NCI-H510A (cell line): ENCODE measurements around the gene PIH1D1.
"Not testable (repeated sequence)": the region's sequence is repeated elsewhere in the genome, so short reads cannot be mapped to it uniquely, and the experiment has no call there.

Source experiments
- DNase-seq: peaks from one replicate; lab custom pipeline; 2025; lab: John Stamatoyannopoulos, UW

PIH1D1 gene

DNA sequence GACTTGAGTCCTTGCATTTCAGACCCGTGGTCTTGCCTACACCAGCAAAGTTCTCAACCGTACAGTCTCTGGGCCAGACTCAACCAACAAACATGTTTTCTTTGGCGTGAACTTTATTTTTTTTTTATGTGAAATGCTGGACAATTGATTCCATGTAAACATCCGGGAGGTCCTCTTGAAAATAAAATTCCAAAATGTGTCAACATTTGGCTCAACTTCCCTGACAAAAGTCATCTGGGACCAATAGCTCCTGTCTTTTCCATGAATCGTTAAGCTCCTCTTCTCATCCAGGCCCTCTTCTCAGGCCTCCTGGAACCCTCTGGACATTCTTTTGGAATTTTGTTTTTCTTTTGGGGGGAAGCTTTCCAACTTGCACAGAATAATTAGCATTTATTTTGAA lies 4.2 kb upstream of the PIH1D1 start:
- no peak for DNase-seq

DNA sequence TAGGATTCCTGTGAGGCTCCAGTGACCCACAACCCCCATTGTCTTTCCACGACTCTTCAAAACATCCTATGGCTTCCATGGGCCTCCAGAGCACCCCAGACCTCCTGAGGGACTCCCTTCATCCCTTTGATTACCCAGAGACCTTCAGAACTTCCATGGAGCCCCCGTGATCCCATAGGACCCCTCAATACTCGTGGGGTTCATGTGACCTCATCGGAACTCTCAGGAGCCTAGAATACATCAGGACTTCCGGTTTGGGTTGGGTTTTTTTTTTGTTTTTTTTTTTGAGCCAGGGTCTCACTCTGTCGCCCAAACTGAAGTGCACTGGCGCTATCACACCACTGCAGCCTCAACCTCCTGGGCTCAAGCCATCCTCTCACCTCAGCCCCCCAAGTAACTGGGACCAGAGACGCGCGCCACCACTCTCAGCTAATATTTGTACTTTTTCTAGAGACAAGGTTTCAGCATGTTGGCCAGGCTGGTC lies 2.2 kb upstream of the PIH1D1 start:
- no peak for DNase-seq

DNA sequence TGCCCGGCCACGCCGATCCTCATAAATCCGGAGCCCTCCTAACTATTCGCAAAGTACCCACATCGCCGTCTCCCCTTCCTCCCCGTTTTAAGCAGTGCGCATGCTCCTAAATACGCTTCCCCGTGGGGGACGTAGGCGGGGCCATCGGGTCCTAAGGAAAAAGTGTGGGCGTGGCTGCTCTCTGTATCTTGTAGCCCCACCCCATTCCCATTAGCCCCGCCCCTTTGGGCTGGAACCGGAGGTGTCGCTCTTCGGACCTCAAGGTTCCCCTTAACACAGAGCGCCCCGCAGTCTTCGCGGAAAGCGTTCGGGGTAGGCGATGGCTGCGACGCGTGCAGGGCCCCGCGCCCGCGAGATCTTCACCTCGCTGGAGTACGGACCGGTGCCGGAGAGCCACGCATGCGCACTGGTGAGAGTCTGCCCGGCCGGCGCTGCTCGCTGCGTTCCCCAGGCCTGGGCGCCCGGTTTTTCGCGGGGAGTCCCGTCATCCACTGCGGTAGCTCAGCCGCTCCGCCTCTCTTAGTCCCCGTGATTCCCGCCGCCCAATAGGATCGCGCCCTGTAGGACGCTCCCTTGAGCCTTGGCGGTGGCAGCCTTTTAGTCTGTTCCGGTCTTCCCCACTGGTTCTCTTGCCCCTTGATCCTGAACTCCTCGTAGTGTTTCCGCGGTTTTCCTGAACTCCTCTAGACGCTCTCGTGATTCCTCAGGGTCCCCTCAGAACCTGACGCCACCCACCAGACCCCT lies 1.6 kb upstream of the PIH1D1 start, which contains the start of gene ALDH16A1:
TSS of gene ALDH16A1 (plus strand) at position 213 of the 744 bp plus-strand sequence. CDS start at position 320, 107 bp downstream.
- DNase-seq: peak; percentile 95

DNA sequence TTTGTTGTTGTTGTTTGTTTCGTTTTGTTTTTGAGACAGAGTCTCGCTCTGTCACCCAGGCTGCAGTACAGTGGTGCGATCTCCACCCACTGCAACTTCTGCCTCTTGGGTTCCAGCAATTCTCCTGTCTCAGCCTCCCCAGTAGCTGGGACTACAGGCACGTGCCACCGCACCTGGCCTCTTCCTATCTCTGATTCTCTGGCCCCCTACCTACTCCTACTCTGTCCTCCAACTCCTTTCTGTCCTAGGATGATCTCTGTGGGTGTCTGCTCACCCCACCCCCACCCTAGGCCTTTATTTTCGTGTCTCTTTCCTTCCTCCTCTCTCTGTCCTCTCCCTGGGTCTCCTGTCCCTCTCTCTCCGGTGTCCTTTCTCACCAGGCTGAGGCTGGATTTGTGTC lies 1.2 kb downstream of the PIH1D1 start:
- DNase-seq: no peak

DNA sequence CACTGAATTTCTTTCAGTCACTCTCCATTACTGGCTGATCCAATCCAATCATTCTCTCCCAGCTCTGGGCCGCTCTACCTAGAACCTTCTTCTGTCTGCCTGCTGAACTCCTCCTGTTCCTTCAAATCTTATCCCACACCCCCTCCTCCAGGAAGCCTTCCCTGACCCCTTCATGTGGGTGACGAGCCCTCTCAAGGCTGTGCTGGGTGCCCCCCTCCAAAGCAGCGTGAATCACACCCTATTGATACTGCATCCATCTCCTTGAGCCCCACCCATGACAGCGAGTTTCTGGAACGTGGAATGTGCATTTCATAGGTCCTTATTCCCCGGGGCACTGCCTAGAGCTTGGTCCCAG lies 3.2 kb downstream of the PIH1D1 start:
- no peak for DNase-seq

DNA sequence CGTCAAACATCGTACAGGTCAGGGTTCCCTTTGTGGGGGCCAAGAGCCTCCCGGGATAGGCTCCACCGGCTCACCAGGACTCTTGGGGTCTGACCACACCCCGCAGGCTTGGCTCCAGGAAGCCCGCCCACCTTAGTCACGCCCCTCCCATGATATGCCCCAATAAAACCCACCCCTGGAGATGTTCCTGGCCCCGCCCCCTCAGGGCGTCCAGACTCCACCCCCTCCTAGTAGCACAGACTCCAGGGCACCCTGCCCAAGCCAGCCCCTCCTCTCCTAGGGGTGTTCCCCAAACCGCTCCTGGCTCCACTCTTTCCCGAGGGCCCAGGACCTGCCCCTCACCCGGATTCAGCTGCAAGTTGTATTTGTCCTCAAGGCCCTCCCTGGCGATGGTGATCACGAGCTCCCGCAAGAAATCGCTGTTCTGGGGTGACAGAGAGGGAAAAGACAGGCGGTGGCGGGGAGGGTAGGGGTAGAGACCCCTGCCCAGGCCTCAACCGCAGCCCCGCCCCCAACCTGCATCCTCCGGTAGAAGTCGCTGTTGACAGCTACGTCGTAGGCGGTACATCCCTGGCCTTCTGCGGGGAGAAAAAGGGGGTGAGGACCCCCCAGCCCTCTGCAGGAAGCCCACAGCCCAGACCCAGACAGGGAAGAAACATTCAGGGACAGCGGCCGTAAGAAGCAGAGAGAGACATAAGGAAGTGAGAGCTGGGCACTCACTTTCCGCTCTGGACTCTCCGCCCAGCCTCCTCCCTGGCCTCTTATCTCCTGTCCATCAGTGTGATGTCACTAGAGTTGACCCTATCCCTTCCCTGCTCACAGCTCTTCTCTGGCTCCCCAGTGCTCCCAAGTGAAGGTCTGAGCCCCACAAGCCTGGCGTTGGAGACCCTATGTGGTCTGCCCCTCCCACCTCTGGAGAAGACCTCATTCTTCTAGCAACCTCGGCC lies 3.9 kb downstream of the PIH1D1 start:
- DNase-seq: no peak

DNA sequence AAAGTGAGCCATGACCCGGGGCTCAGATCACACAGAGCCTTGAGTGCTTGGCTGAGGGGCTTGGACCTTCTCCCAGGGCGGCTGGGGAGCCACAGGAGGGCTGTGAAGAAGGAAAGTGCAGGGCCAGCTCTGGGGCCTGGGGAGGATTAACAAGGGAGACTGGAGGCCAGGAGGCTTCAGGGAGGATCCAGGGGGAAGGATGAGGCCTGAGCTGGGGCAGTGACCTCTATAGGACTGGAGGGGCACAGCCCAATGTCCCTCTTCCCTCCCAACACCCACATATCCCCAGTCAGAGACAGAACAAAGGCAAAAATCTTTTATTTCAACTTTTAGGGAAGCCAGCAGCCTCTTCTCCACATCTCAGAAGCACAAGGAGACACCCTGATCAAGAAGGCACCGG lies 5.6 kb downstream of the PIH1D1 start:
- DNase-seq: no peak

DNA sequence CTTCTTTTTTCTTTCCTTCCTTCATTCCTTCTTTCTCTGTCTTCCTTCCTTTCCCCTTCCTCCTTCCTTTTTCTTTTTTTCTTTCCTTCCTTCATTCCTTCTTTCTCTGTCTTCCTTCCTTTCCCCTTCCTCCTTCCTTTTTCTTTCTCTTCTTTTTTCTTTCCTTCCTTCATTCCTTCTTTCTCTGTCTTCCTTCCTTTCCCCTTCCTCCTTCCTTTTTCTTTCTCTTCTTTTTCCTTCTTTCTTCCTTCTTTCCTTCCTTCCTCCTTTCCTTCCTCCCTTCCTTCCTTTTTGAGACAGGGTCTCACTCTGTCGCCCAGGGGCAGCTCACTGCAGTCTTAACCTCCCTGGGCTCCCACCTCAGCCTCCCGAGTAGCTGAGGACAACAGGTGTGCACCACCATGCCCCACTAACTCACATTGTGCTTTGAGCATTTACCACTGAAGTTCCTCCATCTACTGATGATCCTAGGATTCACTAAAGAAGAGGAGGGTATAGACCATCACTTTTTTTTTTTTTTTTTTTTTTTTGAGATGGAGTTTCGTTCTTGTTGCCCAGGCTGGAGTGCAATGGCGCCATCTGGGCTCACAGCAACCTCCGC lies 7.4 kb downstream of the PIH1D1 start:
- not testable (repeated sequence) for DNase-seq

DNA sequence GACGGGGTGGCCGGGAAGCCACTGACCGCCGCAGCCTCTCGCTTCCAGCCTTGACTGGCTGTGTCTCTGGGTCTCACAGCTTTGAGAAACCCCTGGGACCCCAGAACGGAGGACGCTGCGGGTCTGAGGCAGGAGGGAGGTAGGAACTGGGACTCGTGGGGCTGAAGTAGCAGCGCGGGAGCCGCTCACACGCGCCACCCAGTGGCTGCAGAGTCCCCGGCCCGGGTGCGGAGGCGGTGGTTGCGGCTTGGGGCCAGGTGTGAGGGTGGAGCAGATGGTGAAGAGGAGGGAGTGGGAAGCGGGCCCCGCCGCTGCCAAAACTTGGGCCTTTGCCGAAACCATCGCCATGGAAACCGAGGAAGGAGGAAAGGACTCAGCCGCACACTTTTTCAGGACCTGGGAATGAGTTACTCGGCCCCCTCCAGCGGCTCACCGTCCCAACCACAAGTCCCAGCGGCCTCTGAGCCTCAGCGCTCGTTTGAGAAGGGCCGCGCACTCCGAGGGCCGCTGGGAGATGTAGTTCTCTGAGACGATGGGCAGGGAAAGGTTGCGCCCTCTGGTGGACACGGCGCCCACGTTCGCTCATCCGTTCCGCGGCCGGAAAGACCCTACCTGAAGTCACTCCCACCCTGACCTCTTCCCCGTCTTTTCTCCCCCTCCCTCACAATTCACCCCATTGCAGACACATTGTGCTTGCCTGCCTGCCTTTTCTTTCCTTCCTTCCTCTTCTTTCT lies 8.1 kb downstream of the PIH1D1 start:
- DNase-seq: peak; percentile 88

DNA sequence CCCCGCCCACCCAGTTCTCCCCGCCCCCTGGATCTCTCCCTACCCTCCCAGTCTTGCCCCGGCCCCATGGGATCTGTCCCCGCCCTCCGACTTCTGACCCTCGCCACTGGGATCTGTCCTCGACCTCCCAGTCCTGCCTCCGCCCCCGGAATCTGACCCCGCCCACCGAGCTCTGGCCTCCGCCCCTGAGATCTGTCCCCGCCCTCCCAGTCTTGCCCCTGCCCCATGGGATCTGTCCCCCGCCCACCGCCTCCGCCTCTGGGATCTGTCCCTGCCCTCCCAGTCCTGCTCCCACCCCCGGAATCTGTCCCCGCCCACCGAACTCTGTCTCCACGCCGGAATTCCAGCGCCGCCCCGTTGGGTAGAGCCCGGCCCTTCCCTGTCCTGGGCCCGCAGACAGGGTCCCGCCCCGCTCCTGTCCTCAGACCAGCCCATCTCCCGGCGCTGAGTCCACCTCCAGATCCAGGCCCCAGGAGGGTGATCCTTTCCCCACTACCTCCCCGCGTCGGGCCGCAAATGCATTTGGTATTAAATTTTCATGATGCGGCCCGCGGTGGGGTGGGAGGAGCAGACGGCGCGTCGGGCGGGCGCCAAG lies 8.7 kb downstream of the PIH1D1 start:
- peak; percentile 40 for DNase-seq

DNA sequence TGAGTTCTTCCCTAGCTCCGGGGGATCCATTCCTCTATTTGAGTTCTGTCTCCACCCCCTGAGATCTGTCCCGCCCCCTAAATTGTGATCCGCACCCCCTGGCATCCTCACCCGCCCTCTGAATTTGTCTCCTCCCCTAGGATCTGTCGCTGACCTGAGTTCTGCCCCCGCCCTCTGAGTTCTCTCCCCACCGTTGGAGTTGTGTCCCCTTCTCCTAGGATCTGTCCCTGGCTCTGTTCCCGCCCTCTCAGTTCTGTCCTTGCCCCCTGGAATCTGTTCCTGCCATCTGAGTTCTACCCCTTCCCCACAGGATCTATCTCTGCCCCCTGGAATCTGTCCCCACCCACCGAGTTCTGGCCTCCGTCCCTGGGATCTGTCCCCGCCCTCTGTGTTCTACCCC lies 9.3 kb downstream of the PIH1D1 start:
- DNase-seq: no peak

DNA sequence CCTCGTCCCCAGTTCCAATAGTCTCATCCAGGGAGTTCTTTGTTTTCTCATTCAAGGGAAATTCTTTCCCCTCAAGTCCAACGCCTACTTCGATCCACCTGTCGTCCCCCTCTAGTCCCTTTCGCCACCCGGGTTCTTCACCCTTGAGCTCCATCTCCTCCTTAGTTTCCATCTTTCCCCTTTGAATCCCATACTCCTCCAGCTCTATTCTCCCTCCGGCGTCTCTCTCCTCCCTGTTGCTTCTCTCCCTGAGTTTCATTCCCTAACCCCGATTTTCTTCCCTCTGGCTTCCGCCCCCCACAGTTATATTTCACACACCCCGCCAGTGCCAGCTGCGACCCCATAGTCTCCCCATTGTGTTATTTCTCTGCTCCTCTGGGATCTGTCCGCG lies 9.7 kb downstream of the PIH1D1 start:
- no peak for DNase-seq

DNA sequence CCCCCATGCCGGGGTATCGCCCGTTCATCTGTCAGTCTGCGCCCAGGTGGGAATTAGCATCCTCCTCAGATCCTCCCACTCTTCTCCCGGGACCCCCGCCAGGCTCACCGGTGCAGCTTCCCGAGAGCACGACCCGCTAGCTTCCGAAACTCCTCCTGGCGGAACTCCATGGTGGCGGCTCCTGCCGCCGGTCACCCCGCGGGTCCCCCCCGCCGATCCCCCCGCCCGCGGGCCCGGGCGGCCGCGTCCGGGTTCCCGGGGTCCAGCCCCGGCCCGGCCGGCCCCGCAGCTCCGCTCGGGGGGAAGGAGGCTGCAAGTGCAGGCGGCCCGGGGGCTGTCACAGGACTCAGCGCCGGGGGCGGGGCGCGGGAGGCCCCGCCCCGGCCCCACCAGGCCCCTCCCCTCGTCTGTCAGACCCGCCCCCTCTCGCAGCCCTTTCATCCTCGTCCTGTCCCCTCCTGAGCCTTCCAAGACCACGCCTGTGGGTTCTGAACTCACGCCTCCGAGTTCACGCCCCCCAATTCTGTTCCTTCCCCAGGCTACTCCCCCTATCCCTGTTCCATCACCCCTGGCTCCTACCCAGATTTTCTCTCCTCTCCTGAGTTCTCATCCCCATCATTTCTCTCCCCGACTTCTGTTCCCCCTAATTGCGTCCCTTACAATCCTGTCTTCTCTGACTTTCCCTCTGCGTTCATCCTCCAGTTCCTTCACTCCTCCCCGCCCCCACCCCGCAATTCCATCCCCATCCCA lies 10.2 kb downstream of the PIH1D1 start, which contains the start of gene SLC17A7:
TSS of gene SLC17A7 (minus strand) at position 318 of the 750 bp plus-strand sequence. CDS start at position 170, 148 bp downstream.
- no peak for DNase-seq

DNA sequence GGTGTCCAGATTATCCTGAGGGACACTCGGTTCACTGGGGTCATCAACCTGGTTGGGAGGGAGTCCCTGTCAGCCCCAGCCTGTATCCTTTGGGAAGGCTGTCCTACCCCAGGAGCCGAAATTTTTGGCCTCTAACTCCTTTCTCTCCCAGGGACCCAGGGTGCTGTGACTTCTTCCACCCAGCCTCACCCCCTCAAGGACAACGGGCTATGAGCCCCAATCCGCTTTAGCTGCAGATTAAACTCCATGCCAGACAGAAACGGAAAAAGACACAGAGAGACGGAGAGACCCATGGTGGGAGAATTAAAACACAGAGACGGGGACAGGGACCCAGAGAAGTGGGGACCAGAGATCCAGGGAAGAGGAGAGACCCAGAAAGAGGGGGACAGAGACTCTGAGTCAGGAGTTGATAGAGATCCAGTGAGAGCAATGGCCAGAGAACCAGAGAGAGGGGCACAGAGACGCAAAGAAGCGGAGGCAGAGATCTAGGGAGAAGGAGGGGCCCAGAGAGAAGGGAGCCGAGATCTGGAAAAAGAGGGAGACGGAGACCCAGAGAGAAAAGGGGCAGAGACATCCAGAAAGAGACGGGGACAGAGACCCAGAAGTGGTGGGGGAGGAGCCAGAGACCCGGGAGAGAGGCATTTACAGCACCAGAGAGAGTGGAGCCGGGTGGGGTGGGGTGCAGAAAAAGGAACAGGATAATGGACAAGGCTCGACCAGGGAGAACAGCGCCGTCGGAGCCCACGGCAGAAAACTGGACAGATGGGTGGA lies 11.0 kb downstream of the PIH1D1 start:
- DNase-seq: no peak

DNA sequence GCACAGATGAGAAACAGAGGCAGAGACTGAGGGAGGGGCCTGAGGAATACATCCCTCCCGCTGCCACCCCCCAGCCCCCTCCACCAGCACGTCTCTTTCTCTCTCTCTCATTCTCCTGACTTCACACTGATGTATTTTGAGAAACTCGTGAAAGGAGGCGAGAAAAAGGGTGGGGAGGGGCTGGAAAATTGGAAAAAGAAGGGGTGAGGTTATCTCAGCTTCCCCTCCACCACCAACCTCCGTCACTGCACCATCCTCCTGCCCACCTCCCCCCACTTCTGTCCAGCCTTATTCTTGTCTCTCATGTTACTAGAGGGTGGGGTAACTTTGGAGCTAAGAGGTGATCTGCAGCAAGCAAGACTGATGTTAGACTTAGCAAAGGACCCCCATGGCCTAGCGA lies 11.8 kb downstream of the PIH1D1 start:
- no peak for DNase-seq

DNA sequence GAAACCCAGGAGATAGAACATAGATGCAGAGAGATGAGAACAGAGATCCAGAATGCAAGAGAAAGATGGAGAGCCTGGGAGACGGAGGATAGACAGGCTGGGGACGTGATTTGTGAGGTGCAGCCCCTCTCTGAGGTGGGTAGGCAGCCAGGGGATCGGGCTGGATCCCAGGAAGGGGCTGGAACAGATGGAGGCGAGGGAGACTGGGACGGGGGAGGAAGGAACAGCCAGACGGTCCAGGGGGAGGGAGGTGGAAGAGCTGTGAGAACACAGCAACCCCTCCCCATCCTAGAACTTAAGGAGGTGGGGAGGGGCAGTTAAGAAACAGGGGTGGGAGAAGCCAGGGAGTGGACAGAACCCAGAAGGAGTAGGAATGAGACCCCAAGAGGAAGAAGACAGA lies 13.4 kb downstream of the PIH1D1 start:
- DNase-seq: no peak

DNA sequence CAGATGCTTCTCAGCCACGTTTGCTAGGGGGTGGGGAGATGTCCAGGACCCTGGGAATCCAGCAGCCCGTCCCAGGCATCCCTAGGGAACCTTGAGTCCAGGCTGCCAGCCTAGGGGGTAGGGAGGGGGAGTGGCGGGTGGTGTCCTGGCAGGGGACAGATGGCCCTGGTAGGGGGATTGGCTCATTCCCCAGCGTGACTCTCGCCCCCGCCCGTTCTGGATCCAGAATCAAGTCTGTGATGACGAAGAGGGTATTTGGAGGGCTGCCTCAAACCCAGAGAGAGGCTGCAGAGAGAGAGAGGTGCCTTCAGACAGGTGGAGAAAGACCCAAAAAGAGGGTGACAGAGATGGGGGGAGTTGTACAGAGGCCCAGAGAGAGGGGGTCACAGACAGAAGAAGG lies 14.4 kb downstream of the PIH1D1 start:
- no peak for DNase-seq

DNA sequence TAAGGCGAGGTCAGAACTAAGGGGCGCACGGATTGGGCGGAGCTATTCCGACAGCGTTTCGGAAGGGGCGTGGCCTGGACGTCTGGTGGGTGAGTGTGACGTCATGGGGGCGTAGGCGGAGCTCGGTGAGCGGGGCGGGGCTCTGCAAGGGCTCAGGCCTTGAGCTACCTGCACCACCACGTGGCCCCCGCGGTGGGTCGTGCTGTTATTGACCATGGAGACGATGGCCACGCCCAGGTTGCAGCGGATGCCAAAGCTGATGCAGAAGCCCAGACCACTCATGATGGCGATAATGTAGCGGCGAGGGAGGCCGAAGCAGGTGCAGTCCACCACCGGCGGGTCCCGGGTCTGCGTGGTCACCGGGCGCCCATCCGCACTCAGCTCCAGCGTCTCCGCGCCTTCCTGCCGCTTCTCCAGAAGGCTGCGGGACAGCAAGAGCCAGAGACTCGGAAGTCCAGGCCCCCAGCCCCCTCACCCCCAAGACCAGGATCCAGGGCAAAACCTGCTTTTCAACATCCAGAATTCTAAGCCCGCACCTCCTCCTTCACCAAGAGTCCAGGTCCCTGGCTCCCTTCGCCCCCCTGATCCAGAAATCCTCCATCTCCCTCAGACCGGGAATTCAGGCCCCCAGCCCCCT lies 15.1 kb downstream of the PIH1D1 start:
- no peak for DNase-seq

DNA sequence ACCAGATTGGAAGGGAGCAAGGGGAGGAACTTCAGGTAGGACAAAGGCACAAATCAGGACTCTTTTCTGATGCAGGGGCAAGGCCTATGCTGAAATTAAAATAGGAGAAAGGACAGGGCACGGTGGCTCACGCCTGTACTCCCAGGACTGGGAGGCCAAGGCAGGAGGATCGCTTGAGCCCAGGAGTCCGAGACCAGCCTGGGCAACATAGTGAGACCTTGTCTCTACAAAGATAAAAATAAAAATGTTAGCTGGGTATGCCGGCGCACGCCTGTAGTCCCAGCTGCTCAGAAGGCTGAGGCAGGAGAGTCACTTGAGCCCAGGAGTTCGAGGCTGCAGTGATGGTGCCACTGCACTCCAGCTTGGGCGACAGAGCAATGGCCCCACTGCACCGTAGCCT lies 15.9 kb downstream of the PIH1D1 start:
- no peak for DNase-seq
